NCI-H2107 treated with DMSO at 0.1 percent for 48 hours (cell line): ENCODE data around the gene STARD13.
A peak's percentile ranks its signal among the peaks of the same experiment; 100 is the strongest.

Experiments
- DNase-seq: peaks from one replicate; lab custom pipeline; 2025; ENCODE audit not compliant: unreplicated experiment; lab: John Stamatoyannopoulos, UW

Gene STARD13

GRCh38 chr13:33125821-33126570 lies 159.6 kb downstream of the STARD13 start:
- DNase-seq: peak; percentile 15

- DNase-seq: peak; percentile 77
These were observed 162.3 kb downstream of the STARD13 start for GRCh38 chr13:33123066-33123859.

- DNase-seq: no peak
These were observed 165.6 kb downstream of the STARD13 start for GRCh38 chr13:33119856-33120543.

GRCh38 chr13:33119022-33119781 lies 166.4 kb downstream of the STARD13 start:
- DNase-seq: no peak

GRCh38 chr13:33116321-33117010 lies 169.1 kb downstream of the STARD13 start:
- no peak for DNase-seq

- DNase-seq: no peak
These were observed 170.3 kb downstream of the STARD13 start for GRCh38 chr13:33115274-33115673.

GRCh38 chr13:33114146-33114545 lies 171.4 kb downstream of the STARD13 start:
- no peak for DNase-seq

GRCh38 chr13:33112766-33113165 lies 172.8 kb downstream of the STARD13 start:
- no peak for DNase-seq

- DNase-seq: no peak
These were observed 174.0 kb downstream of the STARD13 start for GRCh38 chr13:33111414-33112110.

- DNase-seq: no peak
These were observed 174.7 kb downstream of the STARD13 start for GRCh38 chr13:33110713-33111413.

- DNase-seq: no peak
These were observed 175.2 kb downstream of the STARD13 start for GRCh38 chr13:33110386-33110712.

- no peak for DNase-seq
These were observed 175.8 kb downstream of the STARD13 start for GRCh38 chr13:33109801-33110200.

- no peak for DNase-seq
These were observed 176.3 kb downstream of the STARD13 start for GRCh38 chr13:33109271-33109697.

- DNase-seq: no peak
These were observed 176.9 kb downstream of the STARD13 start for GRCh38 chr13:33108620-33109019.

GRCh38 chr13:33107361-33107760 lies 178.2 kb downstream of the STARD13 start:
- DNase-seq: no peak

GRCh38 chr13:33106656-33107360 lies 178.7 kb downstream of the STARD13 start:
- DNase-seq: no peak

- DNase-seq: no peak
These were observed 180.1 kb downstream of the STARD13 start for GRCh38 chr13:33105387-33106005.

GRCh38 chr13:33103457-33103856 lies 182.1 kb downstream of the STARD13 start:
- no peak for DNase-seq
